SK-N-SH treated with all-trans-retinoic acid at 6 μM for 48 hours (cell line): Measurements from ENCODE around the gene SETD4.

Experiments used
- ATAC-seq: fragments of 200-7000 bp; cut with Tn5 transposase; 3 replicates; pipeline ENCODE4 v1.9.1; 2020; ENCODE audit warnings: mild to moderate bottlenecking, moderate library complexity
- ARNTL ChIP-seq: fragments of 450-650 bp; formaldehyde crosslinking; IDR thresholded peaks from 2 replicates; pipeline ENCODE4 v1.5.0; 2020; ENCODE audit warnings: low read depth, mild to moderate bottlenecking, moderate library complexity, borderline replicate concordance
- BACH2 ChIP-seq: fragments of 250-450 bp; sonication (Bioruptor Pico); IDR thresholded peaks from 2 replicates; pipeline ENCODE4 v1.9.0; 2021; ENCODE audit warnings: mild to moderate bottlenecking, borderline replicate concordance
- CSDC2 ChIP-seq: fragments of 250-450 bp; sonication (Bioruptor Pico); IDR thresholded peaks from 2 replicates; pipeline ENCODE4 v1.5.0; 2020; ENCODE audit warnings: mild to moderate bottlenecking, moderate library complexity
- GLIS3 ChIP-seq: fragments of 250-450 bp; sonication (Bioruptor Pico); IDR thresholded peaks from 2 replicates; pipeline ENCODE4 v1.5.0; 2020; ENCODE audit warnings: mild to moderate bottlenecking, moderate library complexity
- PPARA ChIP-seq: fragments of 250-450 bp; sonication (Bioruptor Pico); IDR thresholded peaks from 2 replicates; pipeline ENCODE4 v1.5.0; 2020; ENCODE audit warnings: mild to moderate bottlenecking, borderline replicate concordance
- RARB ChIP-seq: fragments of 250-450 bp; sonication (Bioruptor Pico); IDR thresholded peaks from 2 replicates; pipeline ENCODE4 v1.8.0; 2021; ENCODE audit warnings: mild to moderate bottlenecking, moderate library complexity
- TCF4 ChIP-seq: fragments of 250-450 bp; sonication (Bioruptor Pico); IDR thresholded peaks from 2 replicates; pipeline ENCODE4 v1.8.0; 2021; ENCODE audit warnings: mild to moderate bottlenecking, moderate library complexity, borderline replicate concordance
- TOX ChIP-seq: fragments of 250-450 bp; sonication (Bioruptor Pico); IDR thresholded peaks from 2 replicates; pipeline ENCODE4 v1.8.0; 2021; ENCODE audit warnings: mild to moderate bottlenecking, moderate library complexity, borderline replicate concordance
- ZC3H10 ChIP-seq: fragments of 250-450 bp; sonication (Bioruptor Pico); IDR thresholded peaks from 2 replicates; pipeline ENCODE4 v1.5.1; 2021; ENCODE audit warnings: mild to moderate bottlenecking, moderate library complexity
- ZFP3 ChIP-seq: fragments of 250-450 bp; sonication (Bioruptor Pico); IDR thresholded peaks from 2 replicates; pipeline ENCODE4 v1.5.0; 2020; ENCODE audit warnings: mild to moderate bottlenecking, moderate library complexity
- ZFP30 ChIP-seq: fragments of 450-650 bp; formaldehyde crosslinking; IDR thresholded peaks from 2 replicates; pipeline ENCODE4 v1.5.0; 2022; ENCODE audit warnings: mild to moderate bottlenecking, moderate library complexity
- ZNF565 ChIP-seq: fragments of 450-650 bp; formaldehyde crosslinking; conservative IDR thresholded peaks from 2 replicates; pipeline ENCODE4 v1.5.0; 2020; ENCODE audit warnings: low read depth, mild to moderate bottlenecking, moderate library complexity
- ZNF70 ChIP-seq: fragments of 450-650 bp; formaldehyde crosslinking; IDR thresholded peaks from 2 replicates; pipeline ENCODE4 v1.5.0; 2020; ENCODE audit warnings: mild to moderate bottlenecking, moderate library complexity
- ZNF8 ChIP-seq: fragments of 450-650 bp; formaldehyde crosslinking; IDR thresholded peaks from 2 replicates; pipeline ENCODE4 v1.5.0; 2020; ENCODE audit warnings: mild to moderate bottlenecking, moderate library complexity
- TF ChIP-seq, protein P1 (sequence below): fragments of 250-450 bp; sonication (Bioruptor Pico); IDR thresholded peaks from 2 replicates; pipeline ENCODE4 v1.5.1; 2020; ENCODE audit warnings: low read depth, mild to moderate bottlenecking, moderate library complexity
- TF ChIP-seq, protein P2 (sequence below): fragments of 250-450 bp; sonication (Bioruptor Pico); IDR thresholded peaks from 2 replicates; pipeline ENCODE4 v1.5.0; 2020; ENCODE audit warnings: mild to moderate bottlenecking, moderate library complexity
- TF ChIP-seq, protein P3 (sequence below): fragments of 250-450 bp; sonication (Bioruptor Pico); IDR thresholded peaks from 2 replicates; pipeline ENCODE4 v1.5.1; 2021; ENCODE audit warnings: mild to moderate bottlenecking, moderate library complexity
- TF ChIP-seq, protein P4 (sequence below): fragments of 250-450 bp; sonication (Bioruptor Pico); IDR thresholded peaks from 2 replicates; pipeline ENCODE4 v1.8.0; 2020; ENCODE audit warnings: mild to moderate bottlenecking, moderate library complexity, borderline replicate concordance

Gene SETD4

DNA sequence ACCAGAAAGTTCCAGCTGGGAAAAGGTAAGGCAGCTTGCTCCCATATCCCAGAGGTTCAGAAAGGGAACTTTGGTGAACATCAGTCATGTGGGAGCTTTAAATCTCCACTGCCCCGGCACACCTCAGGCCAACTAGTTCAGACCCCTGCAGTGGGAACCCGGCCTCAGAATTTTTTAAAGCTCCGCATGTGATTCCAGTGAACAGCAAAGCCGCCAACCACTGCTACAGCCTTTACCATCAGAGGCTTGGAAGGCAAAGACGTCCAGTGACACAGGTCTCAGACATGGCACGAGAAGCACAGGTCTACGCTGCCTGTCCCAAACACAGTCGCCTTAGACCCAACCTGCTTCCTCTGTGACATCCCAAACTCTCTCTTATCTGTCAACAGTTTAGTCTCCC, 31.0 kb downstream of the SETD4 start:
- no peak for ATAC-seq
- TF ChIP-seq, protein P1, sequence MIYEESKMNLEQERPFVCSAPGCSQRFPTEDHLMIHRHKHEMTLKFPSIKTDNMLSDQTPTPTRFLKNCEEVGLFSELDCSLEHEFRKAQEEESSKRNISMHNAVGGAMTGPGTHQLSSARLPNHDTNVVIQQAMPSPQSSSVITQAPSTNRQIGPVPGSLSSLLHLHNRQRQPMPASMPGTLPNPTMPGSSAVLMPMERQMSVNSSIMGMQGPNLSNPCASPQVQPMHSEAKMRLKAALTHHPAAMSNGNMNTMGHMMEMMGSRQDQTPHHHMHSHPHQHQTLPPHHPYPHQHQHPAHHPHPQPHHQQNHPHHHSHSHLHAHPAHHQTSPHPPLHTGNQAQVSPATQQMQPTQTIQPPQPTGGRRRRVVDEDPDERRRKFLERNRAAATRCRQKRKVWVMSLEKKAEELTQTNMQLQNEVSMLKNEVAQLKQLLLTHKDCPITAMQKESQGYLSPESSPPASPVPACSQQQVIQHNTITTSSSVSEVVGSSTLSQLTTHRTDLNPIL, result no peak
- TF ChIP-seq ZC3H10, result no peak
- TF ChIP-seq ZFP3 (CRISPR knock-in tag), result no peak
- TF ChIP-seq, protein P2, sequence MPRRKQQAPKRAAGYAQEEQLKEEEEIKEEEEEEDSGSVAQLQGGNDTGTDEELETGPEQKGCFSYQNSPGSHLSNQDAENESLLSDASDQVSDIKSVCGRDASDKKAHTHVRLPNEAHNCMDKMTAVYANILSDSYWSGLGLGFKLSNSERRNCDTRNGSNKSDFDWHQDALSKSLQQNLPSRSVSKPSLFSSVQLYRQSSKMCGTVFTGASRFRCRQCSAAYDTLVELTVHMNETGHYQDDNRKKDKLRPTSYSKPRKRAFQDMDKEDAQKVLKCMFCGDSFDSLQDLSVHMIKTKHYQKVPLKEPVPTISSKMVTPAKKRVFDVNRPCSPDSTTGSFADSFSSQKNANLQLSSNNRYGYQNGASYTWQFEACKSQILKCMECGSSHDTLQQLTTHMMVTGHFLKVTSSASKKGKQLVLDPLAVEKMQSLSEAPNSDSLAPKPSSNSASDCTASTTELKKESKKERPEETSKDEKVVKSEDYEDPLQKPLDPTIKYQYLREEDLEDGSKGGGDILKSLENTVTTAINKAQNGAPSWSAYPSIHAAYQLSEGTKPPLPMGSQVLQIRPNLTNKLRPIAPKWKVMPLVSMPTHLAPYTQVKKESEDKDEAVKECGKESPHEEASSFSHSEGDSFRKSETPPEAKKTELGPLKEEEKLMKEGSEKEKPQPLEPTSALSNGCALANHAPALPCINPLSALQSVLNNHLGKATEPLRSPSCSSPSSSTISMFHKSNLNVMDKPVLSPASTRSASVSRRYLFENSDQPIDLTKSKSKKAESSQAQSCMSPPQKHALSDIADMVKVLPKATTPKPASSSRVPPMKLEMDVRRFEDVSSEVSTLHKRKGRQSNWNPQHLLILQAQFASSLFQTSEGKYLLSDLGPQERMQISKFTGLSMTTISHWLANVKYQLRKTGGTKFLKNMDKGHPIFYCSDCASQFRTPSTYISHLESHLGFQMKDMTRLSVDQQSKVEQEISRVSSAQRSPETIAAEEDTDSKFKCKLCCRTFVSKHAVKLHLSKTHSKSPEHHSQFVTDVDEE (CRISPR knock-in tag), result no peak
- no peak for TF ChIP-seq ZNF70
- TF ChIP-seq GLIS3, result no peak
- no peak for TF ChIP-seq CSDC2 (CRISPR knock-in tag)
- TF ChIP-seq, protein P3, sequence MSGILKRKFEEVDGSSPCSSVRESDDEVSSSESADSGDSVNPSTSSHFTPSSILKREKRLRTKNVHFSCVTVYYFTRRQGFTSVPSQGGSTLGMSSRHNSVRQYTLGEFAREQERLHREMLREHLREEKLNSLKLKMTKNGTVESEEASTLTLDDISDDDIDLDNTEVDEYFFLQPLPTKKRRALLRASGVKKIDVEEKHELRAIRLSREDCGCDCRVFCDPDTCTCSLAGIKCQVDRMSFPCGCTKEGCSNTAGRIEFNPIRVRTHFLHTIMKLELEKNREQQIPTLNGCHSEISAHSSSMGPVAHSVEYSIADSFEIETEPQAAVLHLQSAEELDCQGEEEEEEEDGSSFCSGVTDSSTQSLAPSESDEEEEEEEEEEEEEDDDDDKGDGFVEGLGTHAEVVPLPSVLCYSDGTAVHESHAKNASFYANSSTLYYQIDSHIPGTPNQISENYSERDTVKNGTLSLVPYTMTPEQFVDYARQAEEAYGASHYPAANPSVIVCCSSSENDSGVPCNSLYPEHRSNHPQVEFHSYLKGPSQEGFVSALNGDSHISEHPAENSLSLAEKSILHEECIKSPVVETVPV (CRISPR knock-in tag), result no peak
- no peak for TF ChIP-seq ARNTL (CRISPR knock-in tag)
- TF ChIP-seq TCF4 (CRISPR knock-in tag), result no peak
- TF ChIP-seq TOX (CRISPR knock-in tag), result no peak
- TF ChIP-seq, protein P4, sequence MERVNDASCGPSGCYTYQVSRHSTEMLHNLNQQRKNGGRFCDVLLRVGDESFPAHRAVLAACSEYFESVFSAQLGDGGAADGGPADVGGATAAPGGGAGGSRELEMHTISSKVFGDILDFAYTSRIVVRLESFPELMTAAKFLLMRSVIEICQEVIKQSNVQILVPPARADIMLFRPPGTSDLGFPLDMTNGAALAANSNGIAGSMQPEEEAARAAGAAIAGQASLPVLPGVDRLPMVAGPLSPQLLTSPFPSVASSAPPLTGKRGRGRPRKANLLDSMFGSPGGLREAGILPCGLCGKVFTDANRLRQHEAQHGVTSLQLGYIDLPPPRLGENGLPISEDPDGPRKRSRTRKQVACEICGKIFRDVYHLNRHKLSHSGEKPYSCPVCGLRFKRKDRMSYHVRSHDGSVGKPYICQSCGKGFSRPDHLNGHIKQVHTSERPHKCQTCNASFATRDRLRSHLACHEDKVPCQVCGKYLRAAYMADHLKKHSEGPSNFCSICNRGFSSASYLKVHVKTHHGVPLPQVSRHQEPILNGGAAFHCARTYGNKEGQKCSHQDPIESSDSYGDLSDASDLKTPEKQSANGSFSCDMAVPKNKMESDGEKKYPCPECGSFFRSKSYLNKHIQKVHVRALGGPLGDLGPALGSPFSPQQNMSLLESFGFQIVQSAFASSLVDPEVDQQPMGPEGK (CRISPR knock-in tag), result no peak

DNA sequence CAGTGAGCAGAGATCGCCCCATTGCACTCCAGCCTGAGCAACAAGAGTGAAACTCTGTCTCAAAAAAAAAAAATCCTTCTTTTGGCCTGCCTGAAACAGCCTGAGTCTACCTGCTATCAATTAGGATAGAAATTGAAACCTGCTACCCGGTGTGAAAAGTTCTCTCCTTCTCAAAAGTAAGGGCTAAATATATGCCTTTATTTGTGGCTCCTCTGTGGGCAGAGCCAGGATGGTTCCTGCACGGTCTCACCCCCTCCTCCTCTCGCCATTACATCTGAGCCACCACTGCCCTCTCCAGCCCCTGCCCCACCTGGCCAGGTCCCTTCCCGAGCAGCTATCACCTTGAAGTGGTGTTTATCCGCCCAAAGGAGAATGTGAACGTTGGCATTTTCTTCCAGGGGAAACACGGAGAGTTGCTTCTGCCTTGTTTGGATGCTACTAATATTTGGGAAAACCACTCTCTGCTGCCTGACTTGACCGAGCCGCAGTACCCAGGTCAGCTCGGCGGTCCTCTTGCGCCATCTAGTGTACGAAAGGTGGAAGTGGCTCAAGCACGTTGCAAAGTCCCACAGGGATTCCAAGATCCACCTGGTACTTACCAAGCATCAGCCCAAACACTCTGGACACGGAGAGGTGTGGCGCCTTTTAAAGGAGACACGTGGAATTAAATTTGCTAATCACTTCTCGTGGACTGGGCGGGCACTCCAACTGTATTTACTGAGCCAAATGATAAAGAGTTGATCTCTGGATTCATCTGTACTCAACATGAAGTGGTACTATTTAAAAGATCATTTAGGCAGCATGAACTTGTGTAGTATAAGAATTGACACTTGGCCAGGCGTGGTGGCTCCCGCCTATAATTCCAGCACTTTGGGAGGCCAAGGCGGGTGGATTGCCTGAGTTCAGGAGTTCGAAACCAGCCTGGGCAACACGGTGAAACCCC, 31.9 kb downstream of the SETD4 start:
- TF ChIP-seq ZNF565 (no peak), ARNTL (CRISPR knock-in tag) (no peak), ZC3H10 (no peak), RARB (no peak), ZNF70 (no peak), PPARA (CRISPR knock-in tag) (no peak), BACH2 (CRISPR knock-in tag) (no peak)
- TF ChIP-seq, protein P3 (CRISPR knock-in tag), result no peak
- peak; percentile 96 for ATAC-seq

DNA sequence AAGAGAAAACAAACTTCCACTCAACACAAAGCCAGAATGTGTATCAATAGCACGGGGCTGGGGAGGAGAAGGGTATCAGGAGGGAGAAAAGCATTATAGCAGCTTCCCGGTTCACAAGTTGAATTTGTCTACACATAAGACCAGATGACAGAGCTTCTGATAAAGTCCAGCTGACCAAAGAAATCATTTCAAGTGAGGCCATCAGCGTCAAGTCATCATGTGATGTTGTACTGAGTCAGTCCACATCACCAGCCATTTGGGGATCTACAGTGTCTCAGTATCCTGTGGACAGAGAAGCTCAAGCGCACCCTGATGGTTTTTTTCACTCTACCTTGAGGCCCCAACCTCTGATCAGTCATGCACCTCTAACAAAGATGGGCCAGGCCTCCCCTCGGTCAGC, 33.0 kb downstream of the SETD4 start:
- TF ChIP-seq ZFP30 (CRISPR knock-in tag), result no peak
- no peak for TF ChIP-seq CSDC2 (CRISPR knock-in tag)
- no peak for TF ChIP-seq ZNF565
- no peak for ATAC-seq

DNA sequence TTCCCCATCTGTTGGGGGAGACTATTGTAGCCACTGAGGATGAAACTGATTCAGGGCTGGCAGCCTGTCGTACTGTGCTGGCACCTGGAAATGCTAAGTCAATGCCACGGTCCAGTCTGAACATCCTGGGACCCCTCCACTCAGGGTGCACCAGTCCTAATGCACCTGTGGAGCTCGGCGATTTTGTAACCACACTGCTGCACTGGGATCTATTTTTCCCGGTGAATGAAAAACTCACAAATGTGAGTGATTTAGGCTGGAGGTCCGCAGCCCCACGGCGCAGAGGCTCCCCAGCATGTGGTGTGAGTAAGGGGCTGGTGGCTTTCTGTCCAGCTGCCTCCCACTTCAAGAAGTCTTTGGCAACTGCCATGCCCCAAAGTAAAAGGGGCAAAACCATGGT, 35.5 kb downstream of the SETD4 start:
- no peak for TF ChIP-seq ZFP30 (CRISPR knock-in tag)
- TF ChIP-seq ZNF8, result no peak
- no peak for TF ChIP-seq GLIS3
- TF ChIP-seq, protein P3 (CRISPR knock-in tag), result no peak
- TF ChIP-seq RARB, result no peak
- no peak for TF ChIP-seq TCF4 (CRISPR knock-in tag)
- ATAC-seq, result no peak
